HepG2 (cell line): ENCODE data around the gene RHOT2. TPM values are rescaled to one million over a fixed set of nuclear protein-coding genes. Genes with fewer than 3 reads are reported as not detected.

Experiments
- ATF4 ChIP-seq, 2 experiments: fragments of 450-650 bp in 1 of 2; sonication (generic) in 1 of 2; formaldehyde crosslinking; IDR thresholded peaks; 2 replicates each; pipeline versions ENCODE4 v1.5.0 to v1.8.0; 2020 to 2022; ENCODE audit warnings: mild to moderate bottlenecking in 1 of 2, missing genetic modification reagents in 1 of 2
- BRD4 ChIP-seq: sonication (generic); formaldehyde crosslinking; IDR thresholded peaks from 2 replicates; pipeline ENCODE4 v1.4.0; 2020; ENCODE audit warnings: missing genetic modification reagents
- ELF1 ChIP-seq: sonication (generic); formaldehyde crosslinking; IDR thresholded peaks from 2 replicates; pipeline ENCODE4 v1.4.0; 2020; ENCODE audit warnings: missing genetic modification reagents
- HIVEP1 ChIP-seq: sonication (generic); formaldehyde crosslinking; IDR thresholded peaks from 2 replicates; pipeline ENCODE4 v1.4.0; 2020; ENCODE audit warnings: mild to moderate bottlenecking, missing genetic modification reagents
- MIXL1 ChIP-seq: IDR thresholded peaks from 2 replicates; pipeline ENCODE4 v1.6.1; 2016
- MTF1 ChIP-seq: sonication (generic); formaldehyde crosslinking; IDR thresholded peaks from 2 replicates; pipeline ENCODE4 v1.5.0; 2020; ENCODE audit warnings: missing genetic modification reagents
- SALL2 ChIP-seq: sonication (generic); formaldehyde crosslinking; IDR thresholded peaks from 2 replicates; pipeline ENCODE4 v1.8.1; 2023; ENCODE audit warnings: mild to moderate bottlenecking, missing genetic modification reagents, inconsistent platforms
- TAF1 ChIP-seq: sonication (generic); formaldehyde crosslinking; IDR thresholded peaks from 2 replicates; pipeline ENCODE4 v1.4.0; 2020; ENCODE audit warnings: missing genetic modification reagents
- ZHX1 ChIP-seq: sonication (generic); formaldehyde crosslinking; IDR thresholded peaks from 2 replicates; pipeline ENCODE4 v1.8.1; 2022; ENCODE audit warnings: low read depth, mild to moderate bottlenecking, missing genetic modification reagents
- ZNF33B ChIP-seq: sonication (generic); formaldehyde crosslinking; IDR thresholded peaks from 2 replicates; pipeline ENCODE4 v1.5.1; 2020; ENCODE audit warnings: mild to moderate bottlenecking, missing genetic modification reagents
- ZNF567 ChIP-seq: sonication (generic); formaldehyde crosslinking; IDR thresholded peaks from 2 replicates; pipeline ENCODE4 v1.8.1; 2023; ENCODE audit warnings: mild to moderate bottlenecking, missing genetic modification reagents, borderline replicate concordance
- ZNF747 ChIP-seq: sonication (generic); formaldehyde crosslinking; IDR thresholded peaks from 2 replicates; pipeline ENCODE4 v1.8.1; 2023; ENCODE audit warnings: missing genetic modification reagents, mild to moderate bottlenecking, borderline replicate concordance
- ZNF768 ChIP-seq: sonication (generic); formaldehyde crosslinking; IDR thresholded peaks from 2 replicates; pipeline ENCODE4 v1.4.0; 2020; ENCODE audit warnings: missing genetic modification reagents
- polyA plus RNA-seq, 8 experiments: library from polyadenylated mRNA; depleted of rRNA in 3 of 8; stranded (reverse) in 7 of 8; unstranded in 1 of 8; fragments of >200 nt; fragmentation: Illumina TruSeq in 4 of 8; extraction: Trizol in 4 of 8; gene quantifications; 2 replicates each; pipeline versions ENCODE4 v1.2.1 to v1.2.3, GENCODE V29; 2011 to 2016; ENCODE audit warnings: low read depth in 4 of 8, missing spikeins in 1 of 8, mixed read lengths in 1 of 8; ENCODE audit not compliant: insufficient read depth in 1 of 8
- total RNA-seq, 5 experiments: library from RNA; depleted of rRNA; stranded (reverse); fragments of >200 nt; fragmentation: Illumina TruSeq; extraction: Trizol; gene quantifications; 2 replicates each; pipeline ENCODE4 v1.2.3, GENCODE V29; 2016; ENCODE audit warnings: low read depth in 1 of 5
- TF ChIP-seq, protein P1 (sequence below): sonication (generic); formaldehyde crosslinking; conservative IDR thresholded peaks from 2 replicates; pipeline ENCODE4 v1.4.0; 2020; ENCODE audit warnings: missing genetic modification reagents
- TF ChIP-seq, protein P2 (sequence below): sonication (generic); formaldehyde crosslinking; IDR thresholded peaks from 2 replicates; pipeline ENCODE4 v1.5.1; 2020; ENCODE audit warnings: mild to moderate bottlenecking, missing genetic modification reagents, moderate library complexity
- TF ChIP-seq, protein P3 (sequence below): sonication (generic); formaldehyde crosslinking; IDR thresholded peaks from 2 replicates; pipeline ENCODE4 v1.4.0; 2020; ENCODE audit warnings: mild to moderate bottlenecking, missing genetic modification reagents

RHOT2 gene
- total and polyA plus RNA-seq, 2 of the 13 experiments (the other 11 are each of a cell fraction or from before 2014, with no cell fraction given) = 63.6 to 76.9 TPM

GRCh38 chr16:678858-679813 lies 11.2 kb downstream of the RHOT2 start (continued):
- TF ChIP-seq, protein P1, sequence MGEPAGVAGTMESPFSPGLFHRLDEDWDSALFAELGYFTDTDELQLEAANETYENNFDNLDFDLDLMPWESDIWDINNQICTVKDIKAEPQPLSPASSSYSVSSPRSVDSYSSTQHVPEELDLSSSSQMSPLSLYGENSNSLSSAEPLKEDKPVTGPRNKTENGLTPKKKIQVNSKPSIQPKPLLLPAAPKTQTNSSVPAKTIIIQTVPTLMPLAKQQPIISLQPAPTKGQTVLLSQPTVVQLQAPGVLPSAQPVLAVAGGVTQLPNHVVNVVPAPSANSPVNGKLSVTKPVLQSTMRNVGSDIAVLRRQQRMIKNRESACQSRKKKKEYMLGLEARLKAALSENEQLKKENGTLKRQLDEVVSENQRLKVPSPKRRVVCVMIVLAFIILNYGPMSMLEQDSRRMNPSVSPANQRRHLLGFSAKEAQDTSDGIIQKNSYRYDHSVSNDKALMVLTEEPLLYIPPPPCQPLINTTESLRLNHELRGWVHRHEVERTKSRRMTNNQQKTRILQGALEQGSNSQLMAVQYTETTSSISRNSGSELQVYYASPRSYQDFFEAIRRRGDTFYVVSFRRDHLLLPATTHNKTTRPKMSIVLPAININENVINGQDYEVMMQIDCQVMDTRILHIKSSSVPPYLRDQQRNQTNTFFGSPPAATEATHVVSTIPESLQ = no peak
- TF ChIP-seq ZNF747 (0 out of 2 replicates have a peak, but pooled peaks have one; percentile 63), BRD4 (CRISPR knock-in tag) (0 out of 2 replicates have a peak, but pooled peaks have one; percentile 59), HIVEP1 (CRISPR knock-in tag) (0 out of 2 replicates have a peak, but pooled peaks have one; percentile 21), ZHX1 (CRISPR knock-in tag) (no peak), ATF4 (CRISPR knock-in tag; IDR thresholded peaks at IDR 0.05) (no peak), MTF1 (CRISPR knock-in tag) (no peak), SALL2 (no peak; the same call in 1 of the 2 replicates), TAF1 (CRISPR knock-in tag) (peak; percentile 56), MIXL1 (CRISPR knock-in tag) (no peak; the same call in 1 of the 2 replicates), ZNF33B (CRISPR knock-in tag) (peak; percentile 45; the same call in 1 of the 2 replicates), ELF1 (0 out of 2 replicates have a peak, but pooled peaks have one; percentile 27), ZNF768 (CRISPR knock-in tag) (peak; percentile 18; the same call in 1 of the 2 replicates), ZNF567 (CRISPR knock-in tag) (no peak)
- TF ChIP-seq, protein P2, sequence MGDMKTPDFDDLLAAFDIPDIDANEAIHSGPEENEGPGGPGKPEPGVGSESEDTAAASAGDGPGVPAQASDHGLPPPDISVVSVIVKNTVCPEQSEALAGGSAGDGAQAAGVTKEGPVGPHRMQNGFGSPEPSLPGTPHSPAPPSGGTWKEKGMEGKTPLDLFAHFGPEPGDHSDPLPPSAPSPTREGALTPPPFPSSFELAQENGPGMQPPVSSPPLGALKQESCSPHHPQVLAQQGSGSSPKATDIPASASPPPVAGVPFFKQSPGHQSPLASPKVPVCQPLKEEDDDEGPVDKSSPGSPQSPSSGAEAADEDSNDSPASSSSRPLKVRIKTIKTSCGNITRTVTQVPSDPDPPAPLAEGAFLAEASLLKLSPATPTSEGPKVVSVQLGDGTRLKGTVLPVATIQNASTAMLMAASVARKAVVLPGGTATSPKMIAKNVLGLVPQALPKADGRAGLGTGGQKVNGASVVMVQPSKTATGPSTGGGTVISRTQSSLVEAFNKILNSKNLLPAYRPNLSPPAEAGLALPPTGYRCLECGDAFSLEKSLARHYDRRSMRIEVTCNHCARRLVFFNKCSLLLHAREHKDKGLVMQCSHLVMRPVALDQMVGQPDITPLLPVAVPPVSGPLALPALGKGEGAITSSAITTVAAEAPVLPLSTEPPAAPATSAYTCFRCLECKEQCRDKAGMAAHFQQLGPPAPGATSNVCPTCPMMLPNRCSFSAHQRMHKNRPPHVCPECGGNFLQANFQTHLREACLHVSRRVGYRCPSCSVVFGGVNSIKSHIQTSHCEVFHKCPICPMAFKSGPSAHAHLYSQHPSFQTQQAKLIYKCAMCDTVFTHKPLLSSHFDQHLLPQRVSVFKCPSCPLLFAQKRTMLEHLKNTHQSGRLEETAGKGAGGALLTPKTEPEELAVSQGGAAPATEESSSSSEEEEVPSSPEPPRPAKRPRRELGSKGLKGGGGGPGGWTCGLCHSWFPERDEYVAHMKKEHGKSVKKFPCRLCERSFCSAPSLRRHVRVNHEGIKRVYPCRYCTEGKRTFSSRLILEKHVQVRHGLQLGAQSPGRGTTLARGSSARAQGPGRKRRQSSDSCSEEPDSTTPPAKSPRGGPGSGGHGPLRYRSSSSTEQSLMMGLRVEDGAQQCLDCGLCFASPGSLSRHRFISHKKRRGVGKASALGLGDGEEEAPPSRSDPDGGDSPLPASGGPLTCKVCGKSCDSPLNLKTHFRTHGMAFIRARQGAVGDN (CRISPR knock-in tag) = peak; percentile 80
- TF ChIP-seq, protein P3, sequence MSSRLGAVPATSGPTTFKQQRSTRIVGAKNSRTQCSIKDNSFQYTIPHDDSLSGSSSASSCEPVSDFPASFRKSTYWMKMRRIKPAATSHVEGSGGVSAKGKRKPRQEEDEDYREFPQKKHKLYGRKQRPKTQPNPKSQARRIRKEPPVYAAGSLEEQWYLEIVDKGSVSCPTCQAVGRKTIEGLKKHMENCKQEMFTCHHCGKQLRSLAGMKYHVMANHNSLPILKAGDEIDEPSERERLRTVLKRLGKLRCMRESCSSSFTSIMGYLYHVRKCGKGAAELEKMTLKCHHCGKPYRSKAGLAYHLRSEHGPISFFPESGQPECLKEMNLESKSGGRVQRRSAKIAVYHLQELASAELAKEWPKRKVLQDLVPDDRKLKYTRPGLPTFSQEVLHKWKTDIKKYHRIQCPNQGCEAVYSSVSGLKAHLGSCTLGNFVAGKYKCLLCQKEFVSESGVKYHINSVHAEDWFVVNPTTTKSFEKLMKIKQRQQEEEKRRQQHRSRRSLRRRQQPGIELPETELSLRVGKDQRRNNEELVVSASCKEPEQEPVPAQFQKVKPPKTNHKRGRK (CRISPR knock-in tag) = 0 out of 2 replicates have a peak, but pooled peaks have one; percentile 12
